GM06990 (cell line): ENCODE data around the gene RCOR1.
"Not testable (repeated sequence)": the region's sequence is repeated elsewhere in the genome, so short reads cannot be mapped to it uniquely, and the experiment has no call there.

Experiments used
- DNase-seq: peaks from one replicate; pipeline ENCODE4 v3.0.0-alpha.2; 2011; ENCODE audit not compliant: insufficient read length; ENCODE audit errors: extremely low read depth
- H3K27me3 ChIP-seq: replicated peaks from 2 replicates; pipeline ENCODE4 v1.6.0; 2011; ENCODE audit warnings: low read length; ENCODE audit not compliant: control insufficient read depth, insufficient read depth
- H3K36me3 ChIP-seq: 2 replicates; pipeline ENCODE4 v1.5.1; 2011; ENCODE audit warnings: low read length; ENCODE audit not compliant: control insufficient read depth, insufficient read depth
- H3K4me3 ChIP-seq: replicated peaks from 2 replicates; pipeline ENCODE4 v1.5.1; 2011; ENCODE audit warnings: low read depth, mild to moderate bottlenecking, control low read depth, low read length
- CTCF ChIP-seq: IDR thresholded peaks from 2 replicates; pipeline ENCODE4 v1.5.1; 2011; ENCODE audit warnings: low read length, control low read depth, mild to moderate bottlenecking, inconsistent platforms; ENCODE audit not compliant: insufficient read depth, poor library complexity, severe bottlenecking

RCOR1 gene

GRCh38 chr14:102629808-102630350 is 37.4 kb downstream of the RCOR1 start:
- TF ChIP-seq CTCF = no peak

GRCh38 chr14:102630405-102630804 is 38.0 kb downstream of the RCOR1 start:
- no peak for DNase-seq
- H3K36me3 ChIP-seq = no peaks in the 10 kb centered on the region
- no peak for TF ChIP-seq CTCF
- H3K4me3 ChIP-seq = no peak overlapping the region
- no peaks in the 10 kb centered on the region for H3K27me3 ChIP-seq

More at GRCh38 chr14:102629808-102630350, 37.4 kb downstream of the RCOR1 start:
- no peak for DNase-seq
- Histone ChIP-seq H3K36me3 (no peaks in the 10 kb centered on the region), H3K4me3 (no peak overlapping the region), H3K27me3 (no peaks in the 10 kb centered on the region)

- Histone ChIP-seq H3K36me3 (no peaks in the 10 kb centered on the region), H3K4me3 (no peak overlapping the region), H3K27me3 (no peaks in the 10 kb centered on the region)
- no peak for DNase-seq
- TF ChIP-seq CTCF = no peak
Measured at GRCh38 chr14:102630881-102631280, 38.4 kb downstream of the RCOR1 start.

GRCh38 chr14:102633906-102634595 is 41.6 kb downstream of the RCOR1 start:
- H3K27me3 ChIP-seq = no peaks in the 10 kb centered on the region
- H3K36me3 ChIP-seq = no peaks in the 10 kb centered on the region
- DNase-seq = peak; percentile 22
- TF ChIP-seq CTCF = no peak
- H3K4me3 ChIP-seq = no peak overlapping the region

GRCh38 chr14:102639611-102640010 is 47.2 kb downstream of the RCOR1 start:
- H3K4me3 ChIP-seq, H3K36me3 ChIP-seq, DNase-seq, H3K27me3 ChIP-seq: not testable (repeated sequence)

GRCh38 chr14:102644523-102644922 is 52.1 kb downstream of the RCOR1 start:
- Histone ChIP-seq H3K27me3 (no peaks in the 10 kb centered on the region), H3K4me3 (no peak overlapping the region), H3K36me3 (no peaks in the 10 kb centered on the region)
- TF ChIP-seq CTCF = no peak
- DNase-seq = no peak
